HUES6 (cell line): ENCODE data around the gene PKD2L1.
"Not testable (repeated sequence)": the region's sequence is repeated elsewhere in the genome, so short reads cannot be mapped to it uniquely, and the experiment has no call there.

Source experiments
- H3K27ac ChIP-seq: 2 replicates; pipeline ENCODE4 v1.7.0; 2013; ENCODE audit warnings: low read depth, mild to moderate bottlenecking, low read length, inconsistent platforms
- H3K27me3 ChIP-seq: 2 replicates; pipeline ENCODE4 v1.6.1; 2013; ENCODE audit warnings: low read length; ENCODE audit not compliant: control insufficient read depth, insufficient read depth
- H3K36me3 ChIP-seq: 2 replicates; pipeline ENCODE4 v1.6.1; 2013; ENCODE audit warnings: low read length; ENCODE audit not compliant: control insufficient read depth, insufficient read depth
- H3K4me1 ChIP-seq: 2 replicates; pipeline ENCODE4 v1.6.1; 2013; ENCODE audit warnings: low read length; ENCODE audit not compliant: control insufficient read depth, insufficient read depth
- H3K4me3 ChIP-seq: 2 replicates; pipeline ENCODE4 v1.5.1; 2013; ENCODE audit warnings: low read depth, low read length
- H3K9ac ChIP-seq: one replicate; pipeline ENCODE4 v1.6.1; 2013; ENCODE audit warnings: mild to moderate bottlenecking, low read length
- H3K9me3 ChIP-seq: 2 replicates; pipeline ENCODE4 v1.6.1; 2013; ENCODE audit warnings: low read depth, low read length; ENCODE audit not compliant: control insufficient read depth, insufficient read depth

PKD2L1 gene

DNA sequence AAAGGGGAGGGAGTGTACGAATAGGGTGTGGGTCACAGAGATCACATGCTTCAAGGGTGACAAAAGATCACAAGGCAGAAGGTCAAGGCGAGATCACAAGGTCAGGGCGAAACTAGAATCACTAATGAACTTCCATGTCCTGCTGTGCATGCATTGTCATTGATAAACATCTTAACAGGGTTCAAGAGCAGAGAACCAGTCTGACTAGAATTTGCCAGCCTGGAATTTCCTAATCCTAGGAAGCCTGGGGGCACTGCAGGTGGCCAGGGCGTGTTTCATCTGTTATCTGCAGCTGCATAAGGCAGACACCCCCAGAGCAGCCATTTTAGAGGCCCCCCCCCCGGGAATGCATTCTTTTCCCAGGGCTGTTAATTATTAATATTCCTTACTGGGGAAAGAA lies 28.9 kb downstream of the PKD2L1 start:
- H3K27ac ChIP-seq: 0 out of 2 replicates have a peak overlapping the region, but pooled peaks have one; percentile 50
- not testable (repeated sequence) for H3K27me3 ChIP-seq, H3K36me3 ChIP-seq, H3K4me3 ChIP-seq, H3K9ac ChIP-seq, H3K4me1 ChIP-seq
- peaks cover 11% of the 10 kb centered on the region for H3K9me3 ChIP-seq

GRCh38 chr10:100297242-100297641 lies 32.8 kb downstream of the PKD2L1 start:
- Histone ChIP-seq H3K36me3 (no peaks in the 10 kb centered on the region), H3K4me3 (no peak overlapping the region), H3K9ac (no peak overlapping the region), H3K4me1 (peaks cover 5% of the 10 kb centered on the region), H3K27ac (no peak overlapping the region), H3K9me3 (peaks cover 11% of the 10 kb centered on the region), H3K27me3 (peaks cover 9% of the 10 kb centered on the region; the same call in 1 of the 2 replicates)

DNA sequence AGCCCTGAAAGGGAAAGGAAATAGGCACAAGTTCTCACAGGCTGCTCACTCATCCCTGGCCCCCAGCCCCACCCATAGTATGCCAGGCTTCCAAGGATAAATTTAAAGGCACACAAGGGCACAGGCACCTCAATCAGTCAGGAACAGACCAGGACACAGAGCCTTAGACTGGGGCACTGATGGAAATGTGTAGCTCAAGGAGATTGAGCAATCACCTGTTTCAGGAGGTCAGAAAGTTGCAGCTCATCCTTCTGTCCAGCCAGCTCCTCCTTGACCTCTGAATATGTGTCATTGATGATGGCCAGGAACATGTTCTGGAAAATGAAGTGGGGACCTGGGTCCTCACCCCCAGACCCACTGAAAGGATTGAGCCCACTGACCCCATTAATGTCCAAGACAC lies 37.0 kb downstream of the PKD2L1 start:
- peaks cover 9% of the 10 kb centered on the region; the same call in 1 of the 2 replicates for H3K27me3 ChIP-seq
- H3K4me3 ChIP-seq: no peak overlapping the region
- no peak overlapping the region for H3K27ac ChIP-seq
- H3K9ac ChIP-seq: no peak overlapping the region
- H3K36me3 ChIP-seq: no peaks in the 10 kb centered on the region
- peaks cover 5% of the 10 kb centered on the region for H3K4me1 ChIP-seq
- H3K9me3 ChIP-seq: no peaks in the 10 kb centered on the region

DNA sequence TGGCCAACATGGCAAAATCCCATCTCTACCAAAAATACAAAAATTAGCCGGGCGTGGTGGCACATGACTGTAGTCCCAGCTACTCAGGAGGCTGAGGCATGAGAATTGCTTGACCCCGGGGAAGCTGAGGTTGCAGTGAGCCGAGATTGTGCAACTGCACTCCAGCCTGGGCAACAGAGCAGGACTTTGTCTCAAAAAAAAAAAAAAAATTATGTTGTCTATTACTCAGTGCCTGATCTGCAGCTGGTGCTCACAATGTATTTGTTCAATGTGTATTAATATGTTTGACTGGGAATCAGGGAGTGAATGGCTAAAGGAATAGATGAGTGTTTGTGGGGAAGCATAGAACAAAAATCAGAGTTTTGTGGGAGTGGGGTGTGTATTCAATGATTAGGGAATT lies 37.7 kb downstream of the PKD2L1 start:
- not testable (repeated sequence) for H3K27ac ChIP-seq, H3K9ac ChIP-seq, H3K4me3 ChIP-seq, H3K4me1 ChIP-seq, H3K36me3 ChIP-seq, H3K27me3 ChIP-seq, H3K9me3 ChIP-seq

DNA sequence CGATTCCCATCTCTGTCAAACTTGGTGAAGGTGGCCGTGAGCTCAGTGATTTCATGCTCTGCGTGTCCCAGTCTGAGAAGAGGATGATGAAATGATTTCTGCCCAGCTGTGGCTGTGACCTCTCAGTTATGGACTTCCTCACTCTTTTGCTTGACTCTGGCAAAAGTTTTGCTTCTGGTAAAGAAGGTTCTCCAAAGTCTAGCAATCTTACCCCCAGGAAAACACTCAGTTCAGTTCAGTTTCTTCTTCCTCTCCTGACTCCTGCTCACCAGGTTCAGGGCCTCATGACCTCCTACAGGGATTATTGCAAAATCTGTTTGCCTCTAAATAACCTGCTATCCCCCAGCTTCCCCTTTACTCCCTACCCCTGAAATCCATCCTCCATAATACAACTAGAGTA lies 38.7 kb downstream of the PKD2L1 start:
- Histone ChIP-seq H3K4me3 (no peak overlapping the region), H3K9ac (no peak overlapping the region), H3K36me3 (no peaks in the 10 kb centered on the region), H3K4me1 (peaks cover 5% of the 10 kb centered on the region), H3K9me3 (no peaks in the 10 kb centered on the region), H3K27ac (no peak overlapping the region), H3K27me3 (peaks cover 9% of the 10 kb centered on the region; the same call in 1 of the 2 replicates)

- H3K4me1 ChIP-seq: peaks cover 10% of the 10 kb centered on the region
- no peaks in the 10 kb centered on the region for H3K9me3 ChIP-seq
- H3K4me3 ChIP-seq: no peak overlapping the region
- H3K9ac ChIP-seq: no peak overlapping the region
- no peaks in the 10 kb centered on the region for H3K36me3 ChIP-seq
- peaks cover 6% of the 10 kb centered on the region; the same call in 1 of the 2 replicates for H3K27me3 ChIP-seq
- H3K27ac ChIP-seq: no peak overlapping the region
Observed at GRCh38 chr10:100289641-100290040, 40.4 kb downstream of the PKD2L1 start.

- Histone ChIP-seq H3K27me3 (peaks cover 4% of the 10 kb centered on the region; the same call in 1 of the 2 replicates), H3K9ac (no peak overlapping the region), H3K36me3 (peaks cover 12% of the 10 kb centered on the region; the same call in 1 of the 2 replicates), H3K9me3 (no peaks in the 10 kb centered on the region), H3K4me1 (peaks cover 10% of the 10 kb centered on the region), H3K27ac (no peak overlapping the region), H3K4me3 (no peak overlapping the region)
Observed at GRCh38 chr10:100288196-100288595, 41.8 kb downstream of the PKD2L1 start.

DNA sequence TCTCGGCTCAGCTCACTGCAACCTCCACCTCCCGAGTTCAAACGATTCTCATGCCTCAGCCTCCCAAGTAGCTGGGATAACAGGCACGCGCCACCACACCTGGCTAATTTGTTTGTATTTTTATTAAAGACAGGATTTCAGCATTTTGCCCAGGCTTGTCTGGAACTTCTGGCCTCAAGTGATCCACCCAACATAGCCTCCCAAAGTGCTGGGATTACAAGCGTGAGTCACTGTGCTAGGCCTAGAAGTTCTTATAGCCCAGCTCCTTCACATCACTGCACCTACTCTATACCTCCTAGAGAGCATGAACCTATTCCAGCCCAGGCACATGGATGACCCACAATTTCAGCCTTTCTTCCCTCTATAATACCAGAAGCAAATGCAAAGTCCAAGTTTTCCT lies 42.3 kb downstream of the PKD2L1 start:
- Histone ChIP-seq H3K27me3 (peaks cover 1% of the 10 kb centered on the region; the same call in 1 of the 2 replicates), H3K4me3 (no peak overlapping the region), H3K4me1 (peaks cover 10% of the 10 kb centered on the region), H3K27ac (no peak overlapping the region), H3K36me3 (peaks cover 17% of the 10 kb centered on the region), H3K9ac (no peak overlapping the region), H3K9me3 (no peaks in the 10 kb centered on the region)

GRCh38 chr10:100286051-100287033 lies 43.7 kb downstream of the PKD2L1 start, which contains the start of gene BLOC1S2:
Gene BLOC1S2, minus strand, starts transcription at chr10:100286680. Its CDS starts 21 bp downstream, at chr10:100286659.
- Histone ChIP-seq H3K4me1 (peaks cover 10% of the 10 kb centered on the region), H3K4me3 (peak within 1 kb of the TSS; percentile 96), H3K36me3 (peaks cover 28% of the 10 kb centered on the region), H3K9me3 (no peaks in the 10 kb centered on the region), H3K27me3 (no peaks in the 10 kb centered on the region; the same call in 1 of the 2 replicates), H3K27ac (peak within 1 kb of the TSS; percentile 46; the same call in 1 of the 2 replicates), H3K9ac (peak within 1 kb of the TSS; percentile 87)

- H3K27ac ChIP-seq: peak overlapping the region; percentile 46; the same call in 1 of the 2 replicates
- peak overlapping the region; percentile 96 for H3K4me3 ChIP-seq
- H3K27me3 ChIP-seq, H3K9me3 ChIP-seq: not testable (repeated sequence)
- H3K36me3 ChIP-seq: peaks cover 38% of the 10 kb centered on the region
- peaks cover 10% of the 10 kb centered on the region for H3K4me1 ChIP-seq
- H3K9ac ChIP-seq: peak overlapping the region; percentile 87
Observed at GRCh38 chr10:100285326-100285725, 44.7 kb downstream of the PKD2L1 start.

- no peaks in the 10 kb centered on the region for H3K9me3 ChIP-seq
- peaks cover 10% of the 10 kb centered on the region for H3K4me1 ChIP-seq
- no peaks in the 10 kb centered on the region for H3K27me3 ChIP-seq
- no peak overlapping the region for H3K9ac ChIP-seq
- no peak overlapping the region for H3K4me3 ChIP-seq
- no peak overlapping the region for H3K27ac ChIP-seq
- peaks cover 55% of the 10 kb centered on the region for H3K36me3 ChIP-seq
Observed at GRCh38 chr10:100282907-100283306, 47.1 kb downstream of the PKD2L1 start.
